ENCODE results near the gene PRDM16. TPM values are rescaled to one million over a fixed set of nuclear protein-coding genes. Genes with fewer than 3 reads are reported as not detected.

Gene PRDM16
- total RNA-seq, 1 experiment from 2014 or later, result 0.04 TPM

GRCh38 chr1:3295846-3296245 lies 226.8 kb downstream of the PRDM16 start:
- Histone ChIP-seq H3K4me2 (ENCODE audit: low read length) (no peak overlapping the region), H3K36me3 (ENCODE audit: low read depth, low read length) (no peaks in the 10 kb centered on the region), H3K4me3 (ENCODE audit: low read length) (no peak overlapping the region), H4K20me1 (ENCODE audit: low read length) (no peaks in the 10 kb centered on the region), H3K79me2 (ENCODE audit: low read length) (no peaks in the 10 kb centered on the region), H3F3A (ENCODE audit: low read length, unreplicated experiment) (no peaks in the 10 kb centered on the region), H3K9ac (ENCODE audit: low read length) (no peak overlapping the region), H3K4me1 (ENCODE audit: insufficient read depth, low read length) (peaks cover 7% of the 10 kb centered on the region; the same call in 1 of the 2 replicates), H3K9me3 (ENCODE audit: low read length) (no peaks in the 10 kb centered on the region), H3K27me3 (ENCODE audit: low read length) (peaks cover 89% of the 10 kb centered on the region), H2AFZ (ENCODE audit: low read length) (no peak overlapping the region), H3K27ac (ENCODE audit: low read length) (no peak overlapping the region), H3K9me2 (replicated peaks; ENCODE audit: low read length) (no peaks in the 10 kb centered on the region)
- CTCF ChIA-PET, result no interaction called here
- no TSS peak for BruUV-seq (replicated peaks)
- ATAC-seq (no peak), DNase-seq (no peak)
- POLR2A ChIA-PET (ENCODE audit: unreplicated experiment), result no interaction called here
- no peak for TF ChIP-seq CTCF (conservative IDR thresholded peaks at IDR 0.05; ENCODE audit: low read depth, low read length)
- TF ChIP-seq EZH2phosphoT487 (IDR thresholded peaks at IDR 0.05; ENCODE audit: borderline replicate concordance, low read length), result no peak
- TF ChIP-seq EZH2 (IDR thresholded peaks at IDR 0.05; ENCODE audit: low read length, unreplicated experiment), result no peak
- intact Hi-C loops (cut with micrococcal nuclease), result no loop called here

- no peaks in the 10 kb centered on the region for H3K36me3 ChIP-seq (ENCODE audit: low read depth, low read length)
- no peaks in the 10 kb centered on the region for H3K79me2 ChIP-seq (ENCODE audit: low read length)
- POLR2A ChIA-PET (ENCODE audit: unreplicated experiment), result no interaction called here
- no peak overlapping the region for H3K9ac ChIP-seq (ENCODE audit: low read length)
- H3F3A ChIP-seq (ENCODE audit: low read length, unreplicated experiment), result no peaks in the 10 kb centered on the region
- peaks cover 7% of the 10 kb centered on the region; the same call in 1 of the 2 replicates for H3K4me1 ChIP-seq (ENCODE audit: insufficient read depth, low read length)
- DNase-seq (no peak), ATAC-seq (no peak)
- no peak overlapping the region for H3K4me3 ChIP-seq (ENCODE audit: low read length)
- CTCF ChIA-PET, result no interaction called here
- BruUV-seq (replicated peaks), result no TSS peak
- H3K4me2 ChIP-seq (ENCODE audit: low read length), result no peak overlapping the region
- no peaks in the 10 kb centered on the region for H4K20me1 ChIP-seq (ENCODE audit: low read length)
- H3K9me3 ChIP-seq (ENCODE audit: low read length), result no peaks in the 10 kb centered on the region
- TF ChIP-seq EZH2phosphoT487 (IDR thresholded peaks at IDR 0.05; ENCODE audit: borderline replicate concordance, low read length) (no peak), CTCF (conservative IDR thresholded peaks at IDR 0.05; ENCODE audit: low read depth, low read length) (no peak), EZH2 (IDR thresholded peaks at IDR 0.05; ENCODE audit: low read length, unreplicated experiment) (no peak)
- H3K27me3 ChIP-seq (ENCODE audit: low read length), result peaks cover 89% of the 10 kb centered on the region
- intact Hi-C loops (cut with micrococcal nuclease), result no loop called here
- H3K27ac ChIP-seq (ENCODE audit: low read length), result no peak overlapping the region
- no peak overlapping the region for H2AFZ ChIP-seq (ENCODE audit: low read length)
- H3K9me2 ChIP-seq (replicated peaks; ENCODE audit: low read length), result no peaks in the 10 kb centered on the region
These were observed 227.3 kb downstream of the PRDM16 start for GRCh38 chr1:3296326-3296725.

GRCh38 chr1:3296826-3297225 lies 227.8 kb downstream of the PRDM16 start:
- H3K4me1 ChIP-seq (ENCODE audit: insufficient read depth, low read length), result peaks cover 7% of the 10 kb centered on the region; the same call in 1 of the 2 replicates
- no peak overlapping the region for H3K4me3 ChIP-seq (ENCODE audit: low read length)
- CTCF ChIA-PET, result no interaction called here
- H4K20me1 ChIP-seq (ENCODE audit: low read length), result no peaks in the 10 kb centered on the region
- POLR2A ChIA-PET (ENCODE audit: unreplicated experiment), result no interaction called here
- no peak overlapping the region for H3K4me2 ChIP-seq (ENCODE audit: low read length)
- H3K79me2 ChIP-seq (ENCODE audit: low read length), result no peaks in the 10 kb centered on the region
- H3K36me3 ChIP-seq (ENCODE audit: low read depth, low read length), result no peaks in the 10 kb centered on the region
- intact Hi-C loops (cut with micrococcal nuclease), result no loop called here
- ATAC-seq (no peak), DNase-seq (no peak)
- peaks cover 89% of the 10 kb centered on the region for H3K27me3 ChIP-seq (ENCODE audit: low read length)
- H2AFZ ChIP-seq (ENCODE audit: low read length), result no peak overlapping the region
- H3K9me3 ChIP-seq (ENCODE audit: low read length), result no peaks in the 10 kb centered on the region
- BruUV-seq (replicated peaks), result no TSS peak
- no peaks in the 10 kb centered on the region for H3K9me2 ChIP-seq (replicated peaks; ENCODE audit: low read length)
- no peak overlapping the region for H3K27ac ChIP-seq (ENCODE audit: low read length)
- no peak overlapping the region for H3K9ac ChIP-seq (ENCODE audit: low read length)
- no peaks in the 10 kb centered on the region for H3F3A ChIP-seq (ENCODE audit: low read length, unreplicated experiment)
- TF ChIP-seq CTCF (conservative IDR thresholded peaks at IDR 0.05; ENCODE audit: low read depth, low read length) (no peak), EZH2 (IDR thresholded peaks at IDR 0.05; ENCODE audit: low read length, unreplicated experiment) (no peak), EZH2phosphoT487 (IDR thresholded peaks at IDR 0.05; ENCODE audit: borderline replicate concordance, low read length) (no peak)
